HepG2 (cell line): ENCODE data around the gene COL9A3. TPM values are rescaled to one million over a fixed set of nuclear protein-coding genes. Genes with fewer than 3 reads are reported as not detected.

Experiments
- BCLAF1 ChIP-seq: fragments of 450-650 bp; IDR thresholded peaks from 2 replicates; pipeline ENCODE4 v1.6.1; 2017; ENCODE audit warnings: mild to moderate bottlenecking
- BRF2 ChIP-seq: sonication (generic); formaldehyde crosslinking; IDR thresholded peaks from 2 replicates; pipeline ENCODE4 v1.8.1; 2022; ENCODE audit warnings: mild to moderate bottlenecking, missing genetic modification reagents
- CREM ChIP-seq, 2 experiments: sonication (generic) in 1 of 2; formaldehyde crosslinking in 1 of 2; IDR thresholded peaks; 2 replicates each; pipeline versions ENCODE4 v1.4.0 to v1.6.1; 2016 to 2020; ENCODE audit warnings: antibody characterized with exemption in 1 of 2, mild to moderate bottlenecking in 1 of 2, missing genetic modification reagents in 1 of 2
- DDIT3 ChIP-seq: sonication (generic); formaldehyde crosslinking; IDR thresholded peaks from 2 replicates; pipeline ENCODE4 v1.4.0; 2020; ENCODE audit warnings: mild to moderate bottlenecking, missing genetic modification reagents
- IRF9 ChIP-seq: sonication (generic); formaldehyde crosslinking; IDR thresholded peaks from 2 replicates; pipeline ENCODE4 v1.8.0; 2022; ENCODE audit warnings: missing genetic modification reagents, mild to moderate bottlenecking, borderline replicate concordance
- ISX ChIP-seq: sonication (generic); formaldehyde crosslinking; conservative IDR thresholded peaks from 2 replicates; pipeline ENCODE4 v1.5.0; 2020; ENCODE audit warnings: missing genetic modification reagents
- KAT2B ChIP-seq: fragments of 150-350 bp; IDR thresholded peaks from 2 replicates; pipeline ENCODE4 v1.6.1; 2014; ENCODE audit warnings: low read depth, low read length, borderline replicate concordance
- RBFOX2 ChIP-seq: fragments of 200-400 bp; formaldehyde crosslinking; IDR thresholded peaks from 2 replicates; pipeline ENCODE4 v1.6.1; 2017; ENCODE audit warnings: low read depth, mild to moderate bottlenecking, low read length
- TFDP2 ChIP-seq: sonication (generic); formaldehyde crosslinking; IDR thresholded peaks from 2 replicates; pipeline ENCODE4 v1.4.0; 2020; ENCODE audit warnings: missing genetic modification reagents
- UBTF ChIP-seq: sonication (generic); formaldehyde crosslinking; IDR thresholded peaks from 2 replicates; pipeline ENCODE4 v1.4.0; 2020; ENCODE audit warnings: mild to moderate bottlenecking, missing genetic modification reagents
- ZNF235 ChIP-seq: sonication (generic); formaldehyde crosslinking; IDR thresholded peaks from 2 replicates; pipeline ENCODE4 v1.8.1; 2023; ENCODE audit warnings: mild to moderate bottlenecking, missing genetic modification reagents, borderline replicate concordance
- ZNF281 ChIP-seq: sonication (generic); formaldehyde crosslinking; IDR thresholded peaks from 2 replicates; pipeline ENCODE4 v1.4.0; 2020; ENCODE audit warnings: missing genetic modification reagents, borderline replicate concordance
- ZNF331 ChIP-seq: sonication (generic); formaldehyde crosslinking; IDR thresholded peaks from 2 replicates; pipeline ENCODE4 v1.4.0; 2020; ENCODE audit warnings: missing genetic modification reagents
- ZNF703 ChIP-seq: sonication (generic); formaldehyde crosslinking; IDR thresholded peaks from 2 replicates; pipeline ENCODE4 v1.5.1; 2020; ENCODE audit warnings: missing genetic modification reagents, mild to moderate bottlenecking, moderate library complexity, borderline replicate concordance
- ZNF777 ChIP-seq: sonication (generic); formaldehyde crosslinking; IDR thresholded peaks from 2 replicates; pipeline ENCODE4 v1.4.0; 2020; ENCODE audit warnings: missing genetic modification reagents
- polyA plus RNA-seq, 8 experiments: library from polyadenylated mRNA; depleted of rRNA in 3 of 8; stranded (reverse) in 7 of 8; unstranded in 1 of 8; fragments of >200 nt; fragmentation: Illumina TruSeq in 4 of 8; extraction: Trizol in 4 of 8; gene quantifications; 2 replicates each; pipeline versions ENCODE4 v1.2.1 to v1.2.3, GENCODE V29; 2011 to 2016; ENCODE audit warnings: low read depth in 4 of 8, missing spikeins in 1 of 8, mixed read lengths in 1 of 8; ENCODE audit not compliant: insufficient read depth in 1 of 8
- total RNA-seq, 5 experiments: library from RNA; depleted of rRNA; stranded (reverse); fragments of >200 nt; fragmentation: Illumina TruSeq; extraction: Trizol; gene quantifications; 2 replicates each; pipeline ENCODE4 v1.2.3, GENCODE V29; 2016; ENCODE audit warnings: low read depth in 1 of 5

The COL9A3 gene
- total and polyA plus RNA-seq, 2 of the 13 experiments (the other 11 are each of a cell fraction or from before 2014, with no cell fraction given) = 155 to 204 TPM

- no peak for TF ChIP-seq ZNF281 (CRISPR knock-in tag)
- TF ChIP-seq TFDP2 (CRISPR knock-in tag) = 0 out of 2 replicates have a peak, but pooled peaks have one; percentile 28
- TF ChIP-seq KAT2B = no peak
- peak; percentile 96 for TF ChIP-seq ZNF777
- no peak for TF ChIP-seq ISX
- TF ChIP-seq CREM (IDR thresholded peaks at IDR 0.05) = no peak
- TF ChIP-seq CREM (CRISPR knock-in tag; IDR thresholded peaks at IDR 0.05) = no peak
- peak; percentile 45; the same call in 1 of the 2 replicates for TF ChIP-seq UBTF
- no peak for TF ChIP-seq IRF9 (CRISPR knock-in tag)
- no peak for TF ChIP-seq BRF2 (CRISPR knock-in tag)
- TF ChIP-seq ZNF331 (CRISPR knock-in tag) = 0 out of 2 replicates have a peak, but pooled peaks have one; percentile 35
- TF ChIP-seq ZNF235 (CRISPR knock-in tag) = 0 out of 2 replicates have a peak, but pooled peaks have one; percentile 31
- TF ChIP-seq ZNF703 = no peak
- peak; percentile 43; the same call in 1 of the 2 replicates for TF ChIP-seq RBFOX2
- TF ChIP-seq DDIT3 (CRISPR knock-in tag) = no peak
- no peak for TF ChIP-seq BCLAF1
Measured at GRCh38 chr20:62860924-62861691, 44.3 kb downstream of the COL9A3 start (continued).
